SK-N-SH treated with all-trans-retinoic acid at 6 μM for 48 hours (cell line): ENCODE measurements around the gene SMPD3.

Experiments used
- ATAC-seq: fragments of 200-7000 bp; cut with Tn5 transposase; 3 replicates; pipeline ENCODE4 v1.9.1; 2020; ENCODE audit warnings: mild to moderate bottlenecking, moderate library complexity
- ARNTL ChIP-seq: fragments of 450-650 bp; formaldehyde crosslinking; IDR thresholded peaks from 2 replicates; pipeline ENCODE4 v1.5.0; 2020; ENCODE audit warnings: low read depth, mild to moderate bottlenecking, moderate library complexity, borderline replicate concordance
- BACH2 ChIP-seq: fragments of 250-450 bp; sonication (Bioruptor Pico); IDR thresholded peaks from 2 replicates; pipeline ENCODE4 v1.9.0; 2021; ENCODE audit warnings: mild to moderate bottlenecking, borderline replicate concordance
- CSDC2 ChIP-seq: fragments of 250-450 bp; sonication (Bioruptor Pico); IDR thresholded peaks from 2 replicates; pipeline ENCODE4 v1.5.0; 2020; ENCODE audit warnings: mild to moderate bottlenecking, moderate library complexity
- CSRNP3 ChIP-seq: fragments of 250-450 bp; sonication (Bioruptor Pico); IDR thresholded peaks from 2 replicates; pipeline ENCODE4 v1.5.1; 2021; ENCODE audit warnings: mild to moderate bottlenecking, moderate library complexity
- GLIS3 ChIP-seq: fragments of 250-450 bp; sonication (Bioruptor Pico); IDR thresholded peaks from 2 replicates; pipeline ENCODE4 v1.5.0; 2020; ENCODE audit warnings: mild to moderate bottlenecking, moderate library complexity
- ISL1 ChIP-seq: fragments of 250-450 bp; sonication (Bioruptor Pico); IDR thresholded peaks from 2 replicates; pipeline ENCODE4 v2.1.2; 2022; ENCODE audit warnings: mild to moderate bottlenecking, moderate library complexity
- OSR1 ChIP-seq: fragments of 250-450 bp; sonication (Bioruptor Pico); IDR thresholded peaks from 2 replicates; pipeline ENCODE4 v1.8.0; 2022; ENCODE audit warnings: moderate library complexity, mild to moderate bottlenecking, inconsistent platforms
- PATZ1 ChIP-seq: fragments of 250-450 bp; sonication (Bioruptor Pico); IDR thresholded peaks from 2 replicates; pipeline ENCODE4 v1.8.0; 2020; ENCODE audit warnings: mild to moderate bottlenecking, moderate library complexity, borderline replicate concordance
- POU6F1 ChIP-seq: fragments of 250-450 bp; sonication (Bioruptor Pico); IDR thresholded peaks from 2 replicates; pipeline ENCODE4 v1.8.0; 2021; ENCODE audit warnings: low read depth, mild to moderate bottlenecking, moderate library complexity, borderline replicate concordance
- PPARA ChIP-seq: fragments of 250-450 bp; sonication (Bioruptor Pico); IDR thresholded peaks from 2 replicates; pipeline ENCODE4 v1.5.0; 2020; ENCODE audit warnings: mild to moderate bottlenecking, borderline replicate concordance
- RARB ChIP-seq: fragments of 250-450 bp; sonication (Bioruptor Pico); IDR thresholded peaks from 2 replicates; pipeline ENCODE4 v1.8.0; 2021; ENCODE audit warnings: mild to moderate bottlenecking, moderate library complexity
- SNAI2 ChIP-seq: fragments of 250-450 bp; sonication (Bioruptor Pico); IDR thresholded peaks from 2 replicates; pipeline ENCODE4 v1.5.0; 2020; ENCODE audit warnings: mild to moderate bottlenecking, moderate library complexity
- TCF4 ChIP-seq: fragments of 250-450 bp; sonication (Bioruptor Pico); IDR thresholded peaks from 2 replicates; pipeline ENCODE4 v1.8.0; 2021; ENCODE audit warnings: mild to moderate bottlenecking, moderate library complexity, borderline replicate concordance
- TOX ChIP-seq: fragments of 250-450 bp; sonication (Bioruptor Pico); IDR thresholded peaks from 2 replicates; pipeline ENCODE4 v1.8.0; 2021; ENCODE audit warnings: mild to moderate bottlenecking, moderate library complexity, borderline replicate concordance
- TSHZ2 ChIP-seq: fragments of 250-450 bp; sonication (Bioruptor Pico); IDR thresholded peaks from 2 replicates; pipeline ENCODE4 v1.5.0; 2020; ENCODE audit warnings: mild to moderate bottlenecking, moderate library complexity
- ZFP3 ChIP-seq: fragments of 250-450 bp; sonication (Bioruptor Pico); IDR thresholded peaks from 2 replicates; pipeline ENCODE4 v1.5.0; 2020; ENCODE audit warnings: mild to moderate bottlenecking, moderate library complexity
- ZFP30 ChIP-seq: fragments of 450-650 bp; formaldehyde crosslinking; IDR thresholded peaks from 2 replicates; pipeline ENCODE4 v1.5.0; 2022; ENCODE audit warnings: mild to moderate bottlenecking, moderate library complexity
- ZNF565 ChIP-seq: fragments of 450-650 bp; formaldehyde crosslinking; conservative IDR thresholded peaks from 2 replicates; pipeline ENCODE4 v1.5.0; 2020; ENCODE audit warnings: low read depth, mild to moderate bottlenecking, moderate library complexity
- ZNF70 ChIP-seq: fragments of 450-650 bp; formaldehyde crosslinking; IDR thresholded peaks from 2 replicates; pipeline ENCODE4 v1.5.0; 2020; ENCODE audit warnings: mild to moderate bottlenecking, moderate library complexity
- ZNF8 ChIP-seq: fragments of 450-650 bp; formaldehyde crosslinking; IDR thresholded peaks from 2 replicates; pipeline ENCODE4 v1.5.0; 2020; ENCODE audit warnings: mild to moderate bottlenecking, moderate library complexity

The SMPD3 gene

GRCh38 chr16:68458551-68458950 lies 10.2 kb upstream of the SMPD3 start:
- TF ChIP-seq ISL1: no peak
- TF ChIP-seq GLIS3 (CRISPR knock-in tag): no peak
- no peak for TF ChIP-seq SNAI2 (CRISPR knock-in tag)
- no peak for TF ChIP-seq ZFP3 (CRISPR knock-in tag)
- TF ChIP-seq ZNF565 (CRISPR knock-in tag): no peak
- no peak for TF ChIP-seq TOX (CRISPR knock-in tag)
- TF ChIP-seq PATZ1 (CRISPR knock-in tag): no peak
- TF ChIP-seq OSR1 (CRISPR knock-in tag): no peak
- TF ChIP-seq ZFP30 (CRISPR knock-in tag): no peak
- TF ChIP-seq POU6F1 (CRISPR knock-in tag): no peak
- no peak for TF ChIP-seq PPARA (CRISPR knock-in tag)
- TF ChIP-seq TSHZ2 (CRISPR knock-in tag): no peak
- ATAC-seq: no peak

GRCh38 chr16:68458101-68458500 lies 9.8 kb upstream of the SMPD3 start:
- no peak for ATAC-seq
- no peak for TF ChIP-seq GLIS3 (CRISPR knock-in tag)
- no peak for TF ChIP-seq CSRNP3 (CRISPR knock-in tag)
- TF ChIP-seq TCF4: no peak
- TF ChIP-seq POU6F1 (CRISPR knock-in tag): no peak
- no peak for TF ChIP-seq ZFP30 (CRISPR knock-in tag)
- no peak for TF ChIP-seq CSDC2 (CRISPR knock-in tag)
- TF ChIP-seq ZNF70 (CRISPR knock-in tag): no peak

GRCh38 chr16:68455631-68456030 lies 7.3 kb upstream of the SMPD3 start:
- no peak for ATAC-seq
- no peak for TF ChIP-seq ARNTL (CRISPR knock-in tag)
- no peak for TF ChIP-seq BACH2 (CRISPR knock-in tag)
- no peak for TF ChIP-seq PPARA (CRISPR knock-in tag)
- TF ChIP-seq PATZ1 (CRISPR knock-in tag): no peak
- TF ChIP-seq ISL1: no peak
- no peak for TF ChIP-seq RARB (CRISPR knock-in tag)
- TF ChIP-seq CSRNP3 (CRISPR knock-in tag): no peak
- TF ChIP-seq ZNF8: no peak
- TF ChIP-seq GLIS3 (CRISPR knock-in tag): no peak
- no peak for TF ChIP-seq TSHZ2 (CRISPR knock-in tag)
